ENCODE results near the gene FXR1. TPM values are rescaled to one million over a fixed set of nuclear protein-coding genes. Genes with fewer than 3 reads are reported as not detected.

The FXR1 gene
- total RNA-seq (2021) (245 to 252 TPM (median 251 TPM) in 3 replicates), Bru-seq, nascent RNA (percentile 97 among the genes with signal in this experiment)
- long read RNA-seq, experiment 1, full-length matches to known transcripts: 213 of 340 reads
- long read RNA-seq, experiment 1, partial matches to known transcripts: 93 of 340 reads
- long read RNA-seq, experiment 1, other reads (novel, unspliced or antisense): 34 of 340 reads
- long read RNA-seq, experiment 2, full-length matches to known transcripts: 62 of 279 reads
- long read RNA-seq, experiment 2, partial matches to known transcripts: 111 of 279 reads
- long read RNA-seq, experiment 2, other reads (novel, unspliced or antisense): 106 of 279 reads
- long read RNA-seq, experiment 3, full-length matches to known transcripts: 315 of 534 reads
- long read RNA-seq, experiment 3, partial matches to known transcripts: 159 of 534 reads
- long read RNA-seq, experiment 3, other reads (novel, unspliced or antisense): 60 of 534 reads

DNA sequence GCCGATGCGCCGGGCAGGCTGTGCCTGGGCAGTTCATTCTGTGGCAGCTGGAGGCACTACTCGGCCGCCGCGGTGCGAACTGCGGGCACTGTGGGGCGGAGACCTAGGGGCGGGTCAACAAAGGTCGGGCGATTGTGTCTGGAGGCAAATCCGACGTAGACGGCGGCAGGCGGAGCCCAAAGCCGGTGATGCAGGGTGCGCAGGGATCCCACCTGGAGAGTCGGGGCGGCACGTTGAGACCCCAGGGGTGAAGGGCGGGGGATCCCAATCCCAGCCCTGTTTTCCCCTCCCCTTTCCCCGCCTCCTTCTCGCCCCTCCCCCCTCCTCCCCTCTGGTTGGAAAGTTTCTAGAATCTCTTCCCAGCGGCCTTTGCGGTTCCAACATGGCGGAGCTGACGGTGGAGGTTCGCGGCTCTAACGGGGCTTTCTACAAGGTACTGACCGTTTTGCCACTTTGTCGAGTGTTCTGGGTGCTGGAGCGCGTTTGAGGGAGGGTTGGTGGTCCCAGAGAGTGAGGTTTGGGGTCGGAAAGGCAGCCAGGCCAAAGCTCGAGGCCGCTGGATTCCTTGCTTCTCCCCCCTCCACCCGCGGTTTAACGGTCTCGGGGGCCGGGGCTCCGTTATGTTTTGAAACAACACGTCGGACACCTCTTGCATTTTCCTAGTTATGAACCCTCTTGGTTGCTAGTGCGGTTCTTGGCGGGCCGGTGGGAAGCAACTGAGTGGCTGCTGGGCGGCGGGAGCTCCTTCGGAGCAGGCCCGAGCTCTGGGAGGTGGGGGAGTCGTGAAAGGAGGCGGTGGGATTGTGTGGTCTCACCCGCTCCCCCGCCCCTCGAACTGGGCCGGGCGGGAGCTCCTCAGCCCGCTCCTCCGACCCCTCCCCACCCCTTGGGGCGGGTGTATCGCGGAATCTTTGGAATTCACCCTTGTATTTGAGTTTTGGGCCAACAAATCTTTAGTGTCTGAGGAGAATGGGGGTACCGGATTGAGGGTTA is at the start of gene FXR1:
TSS of gene FXR1 (plus strand) at position 367 of the 993 bp plus-strand sequence. CDS start at position 383, 16 bp downstream.
- peaks cover 43% of the 10 kb centered on the region for H3K4me1 Mint-ChIP-seq
- H3K4me3 Mint-ChIP-seq: peak within 1 kb of the TSS; percentile 100
- H3K9me3 Mint-ChIP-seq: no peaks in the 10 kb centered on the region
- ChIA-PET CTCF (interaction anchor here (0.6 to 2.6 kb wide), 20 partner anchors 8 to 1281 kb away, joined by 3 to 12 read pairs (median 4); partner anchors contain the start of genes CCDC39 and DNAJC19), POLR2A (interaction anchor here (0.6 to 1.8 kb wide), 10 partner anchors 11 to 801 kb away, joined by 3 to 8 read pairs (median 5); partner anchors contain the start of gene DNAJC19)
- peaks cover 30% of the 10 kb centered on the region for H3K36me3 Mint-ChIP-seq
- DNase-seq (ENCODE audit: low spot score) (peak; percentile 96), ATAC-seq (peak; percentile 94)
- no peaks in the 10 kb centered on the region for H3K27me3 Mint-ChIP-seq (ENCODE audit: low read depth)
- H3K27ac Mint-ChIP-seq: peak within 1 kb of the TSS; percentile 100
- TF ChIP-seq ZNF416 (CRISPR knock-in tag; IDR thresholded peaks at IDR 0.05) (no peak), TCF7 (CRISPR knock-in tag; IDR thresholded peaks at IDR 0.05; ENCODE audit: low read depth) (no peak), FOXP1 (CRISPR knock-in tag; IDR thresholded peaks at IDR 0.05; ENCODE audit: borderline replicate concordance) (peak; percentile 1; the same call in 1 of the 2 replicates), OVOL2 (CRISPR knock-in tag; IDR thresholded peaks at IDR 0.05; ENCODE audit: borderline replicate concordance) (no peak), JUN (CRISPR knock-in tag; IDR thresholded peaks at IDR 0.05) (peak; percentile 36; the same call in 1 of the 2 replicates), SP1 (CRISPR knock-in tag; conservative IDR thresholded peaks at IDR 0.05) (peak; percentile 90), MYBL2 (CRISPR knock-in tag; IDR thresholded peaks at IDR 0.05) (peak; percentile 61; the same call in 1 of the 2 replicates), SOX15 (CRISPR knock-in tag; IDR thresholded peaks at IDR 0.05) (no peak), TEAD1 (CRISPR knock-in tag; IDR thresholded peaks at IDR 0.05) (peak; percentile 47; the same call in 1 of the 2 replicates), ESRRA (CRISPR knock-in tag; IDR thresholded peaks at IDR 0.05; ENCODE audit: borderline replicate concordance) (no peak), ZNF138 (CRISPR knock-in tag; conservative IDR thresholded peaks at IDR 0.05) (0 out of 2 replicates have a peak, but pooled peaks have one; percentile 35), ZNF423 (CRISPR knock-in tag; IDR thresholded peaks at IDR 0.05) (peak; percentile 99), JAZF1 (CRISPR knock-in tag; IDR thresholded peaks at IDR 0.05) (no peak)
- TF ChIP-seq, protein P1, sequence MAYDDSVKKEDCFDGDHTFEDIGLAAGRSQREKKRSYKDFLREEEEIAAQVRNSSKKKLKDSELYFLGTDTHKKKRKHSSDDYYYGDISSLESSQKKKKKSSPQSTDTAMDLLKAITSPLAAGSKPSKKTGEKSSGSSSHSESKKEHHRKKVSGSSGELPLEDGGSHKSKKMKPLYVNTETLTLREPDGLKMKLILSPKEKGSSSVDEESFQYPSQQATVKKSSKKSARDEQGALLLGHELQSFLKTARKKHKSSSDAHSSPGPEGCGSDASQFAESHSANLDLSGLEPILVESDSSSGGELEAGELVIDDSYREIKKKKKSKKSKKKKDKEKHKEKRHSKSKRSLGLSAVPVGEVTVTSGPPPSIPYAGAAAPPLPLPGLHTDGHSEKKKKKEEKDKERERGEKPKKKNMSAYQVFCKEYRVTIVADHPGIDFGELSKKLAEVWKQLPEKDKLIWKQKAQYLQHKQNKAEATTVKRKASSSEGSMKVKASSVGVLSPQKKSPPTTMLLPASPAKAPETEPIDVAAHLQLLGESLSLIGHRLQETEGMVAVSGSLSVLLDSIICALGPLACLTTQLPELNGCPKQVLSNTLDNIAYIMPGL (CRISPR knock-in tag; IDR thresholded peaks at IDR 0.05): 0 out of 2 replicates have a peak, but pooled peaks have one; percentile 15
- TF ChIP-seq, protein P2, sequence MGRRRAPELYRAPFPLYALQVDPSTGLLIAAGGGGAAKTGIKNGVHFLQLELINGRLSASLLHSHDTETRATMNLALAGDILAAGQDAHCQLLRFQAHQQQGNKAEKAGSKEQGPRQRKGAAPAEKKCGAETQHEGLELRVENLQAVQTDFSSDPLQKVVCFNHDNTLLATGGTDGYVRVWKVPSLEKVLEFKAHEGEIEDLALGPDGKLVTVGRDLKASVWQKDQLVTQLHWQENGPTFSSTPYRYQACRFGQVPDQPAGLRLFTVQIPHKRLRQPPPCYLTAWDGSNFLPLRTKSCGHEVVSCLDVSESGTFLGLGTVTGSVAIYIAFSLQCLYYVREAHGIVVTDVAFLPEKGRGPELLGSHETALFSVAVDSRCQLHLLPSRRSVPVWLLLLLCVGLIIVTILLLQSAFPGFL (CRISPR knock-in tag; IDR thresholded peaks at IDR 0.05; ENCODE audit: borderline replicate concordance): no peak
- TF ChIP-seq, protein P3, sequence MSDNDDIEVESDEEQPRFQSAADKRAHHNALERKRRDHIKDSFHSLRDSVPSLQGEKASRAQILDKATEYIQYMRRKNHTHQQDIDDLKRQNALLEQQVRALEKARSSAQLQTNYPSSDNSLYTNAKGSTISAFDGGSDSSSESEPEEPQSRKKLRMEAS (CRISPR knock-in tag; IDR thresholded peaks at IDR 0.05): peak; percentile 45; the same call in 1 of the 2 replicates
- TF ChIP-seq, protein P4, sequence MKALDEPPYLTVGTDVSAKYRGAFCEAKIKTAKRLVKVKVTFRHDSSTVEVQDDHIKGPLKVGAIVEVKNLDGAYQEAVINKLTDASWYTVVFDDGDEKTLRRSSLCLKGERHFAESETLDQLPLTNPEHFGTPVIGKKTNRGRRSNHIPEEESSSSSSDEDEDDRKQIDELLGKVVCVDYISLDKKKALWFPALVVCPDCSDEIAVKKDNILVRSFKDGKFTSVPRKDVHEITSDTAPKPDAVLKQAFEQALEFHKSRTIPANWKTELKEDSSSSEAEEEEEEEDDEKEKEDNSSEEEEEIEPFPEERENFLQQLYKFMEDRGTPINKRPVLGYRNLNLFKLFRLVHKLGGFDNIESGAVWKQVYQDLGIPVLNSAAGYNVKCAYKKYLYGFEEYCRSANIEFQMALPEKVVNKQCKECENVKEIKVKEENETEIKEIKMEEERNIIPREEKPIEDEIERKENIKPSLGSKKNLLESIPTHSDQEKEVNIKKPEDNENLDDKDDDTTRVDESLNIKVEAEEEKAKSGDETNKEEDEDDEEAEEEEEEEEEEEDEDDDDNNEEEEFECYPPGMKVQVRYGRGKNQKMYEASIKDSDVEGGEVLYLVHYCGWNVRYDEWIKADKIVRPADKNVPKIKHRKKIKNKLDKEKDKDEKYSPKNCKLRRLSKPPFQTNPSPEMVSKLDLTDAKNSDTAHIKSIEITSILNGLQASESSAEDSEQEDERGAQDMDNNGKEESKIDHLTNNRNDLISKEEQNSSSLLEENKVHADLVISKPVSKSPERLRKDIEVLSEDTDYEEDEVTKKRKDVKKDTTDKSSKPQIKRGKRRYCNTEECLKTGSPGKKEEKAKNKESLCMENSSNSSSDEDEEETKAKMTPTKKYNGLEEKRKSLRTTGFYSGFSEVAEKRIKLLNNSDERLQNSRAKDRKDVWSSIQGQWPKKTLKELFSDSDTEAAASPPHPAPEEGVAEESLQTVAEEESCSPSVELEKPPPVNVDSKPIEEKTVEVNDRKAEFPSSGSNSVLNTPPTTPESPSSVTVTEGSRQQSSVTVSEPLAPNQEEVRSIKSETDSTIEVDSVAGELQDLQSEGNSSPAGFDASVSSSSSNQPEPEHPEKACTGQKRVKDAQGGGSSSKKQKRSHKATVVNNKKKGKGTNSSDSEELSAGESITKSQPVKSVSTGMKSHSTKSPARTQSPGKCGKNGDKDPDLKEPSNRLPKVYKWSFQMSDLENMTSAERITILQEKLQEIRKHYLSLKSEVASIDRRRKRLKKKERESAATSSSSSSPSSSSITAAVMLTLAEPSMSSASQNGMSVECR (CRISPR knock-in tag; IDR thresholded peaks at IDR 0.05; ENCODE audit: borderline replicate concordance): no peak
- TF ChIP-seq, protein P5, sequence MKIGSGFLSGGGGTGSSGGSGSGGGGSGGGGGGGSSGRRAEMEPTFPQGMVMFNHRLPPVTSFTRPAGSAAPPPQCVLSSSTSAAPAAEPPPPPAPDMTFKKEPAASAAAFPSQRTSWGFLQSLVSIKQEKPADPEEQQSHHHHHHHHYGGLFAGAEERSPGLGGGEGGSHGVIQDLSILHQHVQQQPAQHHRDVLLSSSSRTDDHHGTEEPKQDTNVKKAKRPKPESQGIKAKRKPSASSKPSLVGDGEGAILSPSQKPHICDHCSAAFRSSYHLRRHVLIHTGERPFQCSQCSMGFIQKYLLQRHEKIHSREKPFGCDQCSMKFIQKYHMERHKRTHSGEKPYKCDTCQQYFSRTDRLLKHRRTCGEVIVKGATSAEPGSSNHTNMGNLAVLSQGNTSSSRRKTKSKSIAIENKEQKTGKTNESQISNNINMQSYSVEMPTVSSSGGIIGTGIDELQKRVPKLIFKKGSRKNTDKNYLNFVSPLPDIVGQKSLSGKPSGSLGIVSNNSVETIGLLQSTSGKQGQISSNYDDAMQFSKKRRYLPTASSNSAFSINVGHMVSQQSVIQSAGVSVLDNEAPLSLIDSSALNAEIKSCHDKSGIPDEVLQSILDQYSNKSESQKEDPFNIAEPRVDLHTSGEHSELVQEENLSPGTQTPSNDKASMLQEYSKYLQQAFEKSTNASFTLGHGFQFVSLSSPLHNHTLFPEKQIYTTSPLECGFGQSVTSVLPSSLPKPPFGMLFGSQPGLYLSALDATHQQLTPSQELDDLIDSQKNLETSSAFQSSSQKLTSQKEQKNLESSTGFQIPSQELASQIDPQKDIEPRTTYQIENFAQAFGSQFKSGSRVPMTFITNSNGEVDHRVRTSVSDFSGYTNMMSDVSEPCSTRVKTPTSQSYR (CRISPR knock-in tag; IDR thresholded peaks at IDR 0.05): 0 out of 2 replicates have a peak, but pooled peaks have one; percentile 41
- TF ChIP-seq, protein P6, sequence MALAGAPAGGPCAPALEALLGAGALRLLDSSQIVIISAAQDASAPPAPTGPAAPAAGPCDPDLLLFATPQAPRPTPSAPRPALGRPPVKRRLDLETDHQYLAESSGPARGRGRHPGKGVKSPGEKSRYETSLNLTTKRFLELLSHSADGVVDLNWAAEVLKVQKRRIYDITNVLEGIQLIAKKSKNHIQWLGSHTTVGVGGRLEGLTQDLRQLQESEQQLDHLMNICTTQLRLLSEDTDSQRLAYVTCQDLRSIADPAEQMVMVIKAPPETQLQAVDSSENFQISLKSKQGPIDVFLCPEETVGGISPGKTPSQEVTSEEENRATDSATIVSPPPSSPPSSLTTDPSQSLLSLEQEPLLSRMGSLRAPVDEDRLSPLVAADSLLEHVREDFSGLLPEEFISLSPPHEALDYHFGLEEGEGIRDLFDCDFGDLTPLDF (CRISPR knock-in tag; IDR thresholded peaks at IDR 0.05): no peak
- TF ChIP-seq, protein P7, sequence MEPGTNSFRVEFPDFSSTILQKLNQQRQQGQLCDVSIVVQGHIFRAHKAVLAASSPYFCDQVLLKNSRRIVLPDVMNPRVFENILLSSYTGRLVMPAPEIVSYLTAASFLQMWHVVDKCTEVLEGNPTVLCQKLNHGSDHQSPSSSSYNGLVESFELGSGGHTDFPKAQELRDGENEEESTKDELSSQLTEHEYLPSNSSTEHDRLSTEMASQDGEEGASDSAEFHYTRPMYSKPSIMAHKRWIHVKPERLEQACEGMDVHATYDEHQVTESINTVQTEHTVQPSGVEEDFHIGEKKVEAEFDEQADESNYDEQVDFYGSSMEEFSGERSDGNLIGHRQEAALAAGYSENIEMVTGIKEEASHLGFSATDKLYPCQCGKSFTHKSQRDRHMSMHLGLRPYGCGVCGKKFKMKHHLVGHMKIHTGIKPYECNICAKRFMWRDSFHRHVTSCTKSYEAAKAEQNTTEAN (CRISPR knock-in tag; IDR thresholded peaks at IDR 0.05): 0 out of 2 replicates have a peak, but pooled peaks have one; percentile 66
